ENCODE data around the gene NFKB1.

DNA sequence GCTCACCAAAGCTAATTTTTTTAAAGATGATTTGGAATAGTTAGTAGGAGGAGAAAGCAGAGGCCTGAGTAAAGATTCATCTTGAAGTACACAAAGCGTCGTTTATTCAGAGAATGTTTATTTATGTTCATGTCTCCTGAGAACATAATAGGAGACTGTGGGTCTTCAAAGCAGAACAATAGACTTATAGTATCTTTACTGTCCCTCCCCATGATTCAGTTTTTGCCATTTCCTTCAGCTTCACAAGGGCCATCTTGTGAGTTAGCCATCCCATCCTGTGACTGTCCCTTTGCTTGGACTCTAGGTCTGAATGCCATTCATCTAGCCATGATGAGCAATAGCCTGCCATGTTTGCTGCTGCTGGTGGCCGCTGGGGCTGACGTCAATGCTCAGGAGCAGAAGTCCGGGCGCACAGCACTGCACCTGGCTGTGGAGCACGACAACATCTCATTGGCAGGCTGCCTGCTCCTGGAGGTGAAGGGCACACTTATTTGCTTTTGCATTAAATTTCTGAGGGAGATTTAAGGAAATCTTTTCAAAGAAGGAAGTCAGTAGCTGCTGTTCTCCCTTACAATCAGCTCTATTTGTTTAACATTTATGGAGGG lies 105.8 kb downstream of the NFKB1 start:
- no peak for TF ChIP-seq FOXK2 (IDR thresholded peaks at IDR 0.05)
- TF ChIP-seq SUZ12 (IDR thresholded peaks at IDR 0.05): no peak
- no peak for TF ChIP-seq ZNF384 (IDR thresholded peaks at IDR 0.05)
- no peak for TF ChIP-seq TARDBP (IDR thresholded peaks at IDR 0.05)
- TF ChIP-seq BHLHE40 (IDR thresholded peaks at IDR 0.05; ENCODE audit: borderline replicate concordance): no peak
- no peak for TF ChIP-seq NFRKB (IDR thresholded peaks at IDR 0.05)
- no peak for TF ChIP-seq L3MBTL2 (conservative IDR thresholded peaks at IDR 0.05)
- TF ChIP-seq FOXM1 (IDR thresholded peaks at IDR 0.05; ENCODE audit: borderline replicate concordance): no peak
- TF ChIP-seq CTBP1 (IDR thresholded peaks at IDR 0.05; ENCODE audit: borderline replicate concordance): no peak
- no peak for TF ChIP-seq SP1 (IDR thresholded peaks at IDR 0.05)
- TF ChIP-seq ARNT (IDR thresholded peaks at IDR 0.05): no peak
